HCT116 (cell line): ENCODE measurements around the gene PTPRJ.
A peak's percentile ranks its signal among the peaks of the same experiment; 100 is the strongest.

ENCODE experiments used
- EZH2 ChIP-seq: fragments of 200-600 bp; sonication (generic); IDR thresholded peaks from 2 replicates; pipeline ENCODE4 v1.6.1; 2017; ENCODE audit warnings: antibody characterized with exemption, mixed run types
- EZH2phosphoT487 ChIP-seq: fragments of 200-600 bp; IDR thresholded peaks from 2 replicates; pipeline ENCODE4 v1.6.1; 2018; ENCODE audit warnings: antibody characterized with exemption, borderline replicate concordance
- POLR2A ChIP-seq: IDR thresholded peaks from 2 replicates; pipeline ENCODE4 v1.7.0; 2011; ENCODE audit warnings: borderline replicate concordance; ENCODE audit not compliant: insufficient read depth, insufficient read length; ENCODE audit errors: extremely low read depth
- POLR2AphosphoS5 ChIP-seq: IDR thresholded peaks from 2 replicates; pipeline ENCODE4 v1.6.1; 2011; ENCODE audit warnings: mild to moderate bottlenecking, low read depth, low read length, moderate library complexity
- RAD21 ChIP-seq: IDR thresholded peaks from 2 replicates; pipeline ENCODE4 v1.6.1; 2012; ENCODE audit warnings: low read depth, mild to moderate bottlenecking
- ZBTB33 ChIP-seq: IDR thresholded peaks from 2 replicates; pipeline ENCODE4 v1.6.1; 2011; ENCODE audit warnings: mild to moderate bottlenecking, low read length, moderate library complexity; ENCODE audit not compliant: insufficient replicate concordance; ENCODE audit errors: extremely low read depth
- TF ChIP-seq, protein P1 (sequence below), 3 experiments: fragments of 200-600 bp in 1 of 3; sonication (generic) in 1 of 3; IDR thresholded peaks in 2 of 3; conservative IDR thresholded peaks in 1 of 3; 2 replicates each; pipeline ENCODE4 v1.5.1; 2012 to 2017; ENCODE audit warnings: low read depth in 2 of 3, low read length in 2 of 3, antibody characterized with exemption in 1 of 3, borderline replicate concordance in 1 of 3, control low read depth in 1 of 3, mild to moderate bottlenecking in 1 of 3, mixed read lengths in 1 of 3, mixed run types in 1 of 3, moderate library complexity in 1 of 3; ENCODE audit not compliant: insufficient read depth in 1 of 3
- TF ChIP-seq, protein P2 (sequence below): IDR thresholded peaks from 2 replicates; pipeline ENCODE4 v1.6.1; 2012

DNA sequence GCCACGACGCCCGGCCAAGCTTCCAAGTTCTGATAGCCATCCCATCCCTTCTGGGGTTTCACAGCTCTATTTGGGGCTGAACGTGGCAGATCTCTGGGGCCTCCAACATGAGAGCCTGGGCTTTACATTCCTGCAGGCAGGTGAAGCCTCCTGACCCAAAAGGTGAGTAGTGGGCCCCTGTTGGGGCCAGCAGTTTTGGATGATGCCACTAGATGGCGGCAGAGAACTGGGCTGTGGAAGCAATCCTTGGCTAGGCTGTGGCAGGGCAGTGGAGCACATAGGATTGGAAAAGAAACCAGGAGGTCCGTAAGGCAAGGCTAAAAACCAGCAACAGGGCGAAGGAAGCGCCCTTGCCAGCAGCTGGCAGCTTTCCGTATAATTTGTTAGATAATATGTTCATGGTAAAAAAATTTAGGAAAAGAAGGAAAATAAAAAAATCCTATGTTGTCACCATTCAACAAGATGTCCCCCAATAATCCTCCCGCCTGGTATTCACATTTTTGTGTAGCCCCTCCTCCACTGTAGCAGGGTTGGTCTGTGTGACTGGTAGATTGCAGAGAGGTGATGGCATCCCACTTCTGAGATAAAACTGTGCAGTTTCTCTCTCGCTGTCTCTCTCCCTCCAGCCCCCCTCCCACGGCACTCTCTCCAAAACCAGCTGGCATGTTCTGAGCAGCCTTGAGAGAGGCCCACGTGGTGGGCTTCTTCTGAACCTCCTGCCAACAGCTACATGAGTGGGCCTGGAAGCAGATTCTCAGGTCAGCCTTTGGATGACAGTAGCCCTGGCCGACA, 192.7 kb downstream of the PTPRJ start:
- TF ChIP-seq RAD21: peak; percentile 75
- TF ChIP-seq, protein P1, sequence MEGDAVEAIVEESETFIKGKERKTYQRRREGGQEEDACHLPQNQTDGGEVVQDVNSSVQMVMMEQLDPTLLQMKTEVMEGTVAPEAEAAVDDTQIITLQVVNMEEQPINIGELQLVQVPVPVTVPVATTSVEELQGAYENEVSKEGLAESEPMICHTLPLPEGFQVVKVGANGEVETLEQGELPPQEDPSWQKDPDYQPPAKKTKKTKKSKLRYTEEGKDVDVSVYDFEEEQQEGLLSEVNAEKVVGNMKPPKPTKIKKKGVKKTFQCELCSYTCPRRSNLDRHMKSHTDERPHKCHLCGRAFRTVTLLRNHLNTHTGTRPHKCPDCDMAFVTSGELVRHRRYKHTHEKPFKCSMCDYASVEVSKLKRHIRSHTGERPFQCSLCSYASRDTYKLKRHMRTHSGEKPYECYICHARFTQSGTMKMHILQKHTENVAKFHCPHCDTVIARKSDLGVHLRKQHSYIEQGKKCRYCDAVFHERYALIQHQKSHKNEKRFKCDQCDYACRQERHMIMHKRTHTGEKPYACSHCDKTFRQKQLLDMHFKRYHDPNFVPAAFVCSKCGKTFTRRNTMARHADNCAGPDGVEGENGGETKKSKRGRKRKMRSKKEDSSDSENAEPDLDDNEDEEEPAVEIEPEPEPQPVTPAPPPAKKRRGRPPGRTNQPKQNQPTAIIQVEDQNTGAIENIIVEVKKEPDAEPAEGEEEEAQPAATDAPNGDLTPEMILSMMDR (IDR thresholded peaks at IDR 0.05 in 2 of 3, conservative IDR thresholded peaks at IDR 0.05 in 1 of 3; ENCODE audit: borderline replicate concordance in 1 of 3, insufficient read depth in 1 of 3, low read depth in 2 of 3, low read length in 2 of 3): peak; percentile 27 to 99 (median 95); a peak in 5 of 6 replicates
- no peak for TF ChIP-seq EZH2phosphoT487
- no peak for TF ChIP-seq POLR2A
- no peak for TF ChIP-seq EZH2
- no peak for TF ChIP-seq POLR2AphosphoS5
- TF ChIP-seq, protein P2, sequence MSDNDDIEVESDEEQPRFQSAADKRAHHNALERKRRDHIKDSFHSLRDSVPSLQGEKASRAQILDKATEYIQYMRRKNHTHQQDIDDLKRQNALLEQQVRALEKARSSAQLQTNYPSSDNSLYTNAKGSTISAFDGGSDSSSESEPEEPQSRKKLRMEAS: no peak
- TF ChIP-seq ZBTB33: no peak
